ENCODE results near the gene FAM20A. TPM values are rescaled to one million over a fixed set of nuclear protein-coding genes. Genes with fewer than 3 reads are reported as not detected.

The FAM20A gene
- total RNA-seq, 2 donors from 2014 or later, result not detected

DNA sequence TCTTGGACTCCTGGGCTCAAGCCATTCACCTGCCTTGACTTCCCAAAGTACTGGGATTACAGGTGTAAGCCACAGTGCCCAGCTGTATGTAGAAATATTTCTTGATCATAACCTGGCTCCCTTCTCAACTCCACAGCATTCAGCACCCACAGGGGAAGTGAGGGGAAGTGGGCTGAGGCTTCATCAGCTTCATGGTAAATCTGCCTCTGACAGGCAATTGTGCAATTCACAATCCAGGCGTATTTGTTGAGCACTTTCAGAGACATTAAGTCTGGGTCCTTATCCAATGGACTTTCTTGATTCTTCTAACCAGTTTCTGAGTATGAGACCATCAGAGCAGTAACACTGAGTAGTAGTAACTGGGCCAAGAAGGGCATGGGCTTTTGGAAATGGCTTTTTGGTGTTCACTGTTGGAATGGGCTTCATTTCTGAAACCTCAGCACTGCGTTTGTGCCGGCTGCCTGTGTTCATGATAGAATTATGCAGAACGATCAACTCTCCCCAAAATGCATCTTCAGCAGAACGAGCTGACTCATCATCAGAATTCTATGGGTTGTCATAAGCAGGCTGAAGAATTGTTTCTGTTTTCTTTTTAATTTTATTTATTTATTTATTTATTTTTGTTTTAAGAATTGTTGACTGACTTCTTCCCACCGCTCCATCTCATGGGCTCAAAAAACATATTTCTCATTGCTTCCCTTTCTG is 28.9 kb downstream of the FAM20A start:
- ATAC-seq (replicated peaks), result no peak
- no peaks in the 10 kb centered on the region for H3K4me1 Mint-ChIP-seq
- H3K36me3 Mint-ChIP-seq (ENCODE audit: low read depth), result no peaks in the 10 kb centered on the region
- H3K27ac Mint-ChIP-seq, result no peak overlapping the region
- H3K27me3 Mint-ChIP-seq, result no peaks in the 10 kb centered on the region
- no peak overlapping the region for H3K4me3 Mint-ChIP-seq
- no peaks in the 10 kb centered on the region for H3K9me3 Mint-ChIP-seq

DNA sequence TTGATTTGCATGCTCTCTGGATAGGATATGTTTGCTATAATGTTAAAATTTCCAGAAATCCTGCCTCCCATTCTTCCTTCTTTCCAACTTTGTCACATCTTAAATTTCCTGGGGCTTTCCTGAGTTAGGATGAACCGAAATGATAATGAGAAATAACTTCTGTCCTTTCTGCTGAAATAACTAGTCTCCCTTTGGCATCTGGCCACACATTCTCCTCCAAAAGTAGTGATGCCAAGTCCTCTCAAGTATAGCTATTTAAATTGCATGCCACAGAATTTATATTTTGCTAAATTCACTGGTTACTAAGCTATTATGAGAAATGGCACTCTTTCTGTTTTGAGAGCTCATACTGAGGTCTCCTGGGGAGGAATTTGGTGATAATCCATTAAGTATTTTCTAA is 30.6 kb downstream of the FAM20A start:
- Mint-ChIP-seq H3K27ac (no peak overlapping the region), H3K27me3 (peaks cover 7% of the 10 kb centered on the region), H3K4me1 (peaks cover 4% of the 10 kb centered on the region), H3K36me3 (ENCODE audit: low read depth) (no peaks in the 10 kb centered on the region), H3K4me3 (no peak overlapping the region), H3K9me3 (no peaks in the 10 kb centered on the region)
- ATAC-seq (replicated peaks), result no peak

DNA sequence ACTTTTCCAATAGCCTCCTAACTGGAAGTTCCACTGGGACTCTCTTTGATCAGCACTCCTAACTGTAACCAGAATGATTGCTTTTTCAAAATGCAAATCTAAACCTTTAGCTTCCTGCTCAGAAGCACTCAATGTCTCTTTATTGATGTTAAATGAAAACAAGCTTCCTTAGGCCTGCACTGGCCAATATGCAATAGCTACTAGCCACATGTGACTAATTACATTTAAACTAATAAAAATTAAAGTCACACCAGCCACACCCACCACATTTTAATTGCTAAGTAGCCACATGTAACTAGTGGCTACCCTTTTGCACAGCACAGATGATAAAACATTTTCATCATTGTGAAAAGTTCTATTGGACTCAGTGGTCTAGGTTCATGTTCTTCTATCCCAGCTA is 31.8 kb downstream of the FAM20A start:
- no peaks in the 10 kb centered on the region for H3K9me3 Mint-ChIP-seq
- H3K36me3 Mint-ChIP-seq (ENCODE audit: low read depth), result no peaks in the 10 kb centered on the region
- no peak overlapping the region for H3K4me3 Mint-ChIP-seq
- no peak for ATAC-seq (replicated peaks)
- peaks cover 5% of the 10 kb centered on the region for H3K4me1 Mint-ChIP-seq
- H3K27me3 Mint-ChIP-seq, result peaks cover 8% of the 10 kb centered on the region
- H3K27ac Mint-ChIP-seq, result no peak overlapping the region

DNA sequence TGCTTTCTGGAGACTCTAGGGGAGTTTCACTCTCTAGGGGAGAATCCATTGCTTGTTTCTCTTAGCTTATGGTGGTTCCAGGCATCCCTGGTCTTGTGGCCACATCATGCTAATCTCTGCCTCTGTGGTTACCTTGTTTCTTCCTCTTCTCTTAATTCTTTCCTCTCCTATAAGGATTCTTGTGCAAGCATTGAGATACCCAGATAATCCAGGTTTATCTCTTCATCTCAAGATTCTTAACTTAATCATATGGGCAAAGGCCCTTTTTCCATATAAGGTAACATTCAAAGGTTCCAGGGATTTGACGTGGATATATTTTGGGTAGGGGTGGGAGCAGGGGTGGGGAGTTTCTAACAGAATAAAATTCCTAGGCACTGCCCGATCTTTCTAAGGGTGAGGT is 32.6 kb downstream of the FAM20A start:
- no peak for ATAC-seq (replicated peaks)
- Mint-ChIP-seq H3K27me3 (peaks cover 8% of the 10 kb centered on the region), H3K9me3 (no peaks in the 10 kb centered on the region), H3K27ac (no peak overlapping the region), H3K4me3 (no peak overlapping the region), H3K4me1 (peaks cover 5% of the 10 kb centered on the region), H3K36me3 (ENCODE audit: low read depth) (no peaks in the 10 kb centered on the region)

DNA sequence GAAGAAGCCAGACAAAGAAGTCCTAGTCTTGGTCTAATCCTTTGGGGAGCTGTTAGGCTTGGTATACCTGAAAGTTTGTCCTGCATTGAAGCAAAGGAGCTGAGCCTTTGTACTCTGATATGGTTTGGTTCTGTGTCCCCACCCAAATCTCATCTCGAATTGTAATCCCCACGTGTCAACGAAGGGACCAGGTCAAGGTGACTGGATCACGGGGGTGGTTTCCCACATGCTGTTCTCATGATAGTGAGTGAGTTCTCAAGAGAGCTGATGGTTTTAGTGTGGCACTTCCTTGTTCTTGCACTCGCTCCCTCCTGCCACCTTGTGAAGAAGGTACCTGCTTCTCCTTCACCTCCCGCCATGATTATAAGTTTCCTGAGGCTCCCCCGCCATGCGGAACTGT is 33.6 kb downstream of the FAM20A start:
- Mint-ChIP-seq H3K4me3 (no peak overlapping the region), H3K9me3 (no peaks in the 10 kb centered on the region), H3K36me3 (ENCODE audit: low read depth) (no peaks in the 10 kb centered on the region), H3K27me3 (peaks cover 8% of the 10 kb centered on the region), H3K27ac (no peak overlapping the region), H3K4me1 (peaks cover 5% of the 10 kb centered on the region)
- no peak for ATAC-seq (replicated peaks)

DNA sequence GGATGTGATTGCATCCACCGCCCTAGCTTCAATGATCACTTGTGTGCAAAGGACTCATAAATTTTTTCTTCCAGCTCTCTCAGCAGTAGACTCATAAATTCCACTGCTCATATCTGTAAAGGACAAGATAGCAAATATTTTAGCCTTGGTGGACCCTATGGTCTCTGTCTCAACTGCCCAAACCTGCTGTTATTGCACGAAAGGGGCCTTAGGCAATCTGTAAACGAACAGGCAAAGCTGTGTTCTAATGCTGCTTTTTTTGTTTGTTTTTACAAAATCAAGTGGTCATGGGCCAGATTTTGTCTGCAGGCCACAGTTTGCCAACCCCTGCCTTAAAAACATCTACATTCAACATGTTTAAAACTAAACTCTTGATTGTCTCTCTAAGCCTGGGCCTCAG is 34.1 kb downstream of the FAM20A start:
- Mint-ChIP-seq H3K9me3 (no peaks in the 10 kb centered on the region), H3K36me3 (ENCODE audit: low read depth) (no peaks in the 10 kb centered on the region), H3K27ac (no peak overlapping the region), H3K4me1 (peaks cover 5% of the 10 kb centered on the region), H3K4me3 (no peak overlapping the region), H3K27me3 (peaks cover 8% of the 10 kb centered on the region)
- no peak for ATAC-seq (replicated peaks)

DNA sequence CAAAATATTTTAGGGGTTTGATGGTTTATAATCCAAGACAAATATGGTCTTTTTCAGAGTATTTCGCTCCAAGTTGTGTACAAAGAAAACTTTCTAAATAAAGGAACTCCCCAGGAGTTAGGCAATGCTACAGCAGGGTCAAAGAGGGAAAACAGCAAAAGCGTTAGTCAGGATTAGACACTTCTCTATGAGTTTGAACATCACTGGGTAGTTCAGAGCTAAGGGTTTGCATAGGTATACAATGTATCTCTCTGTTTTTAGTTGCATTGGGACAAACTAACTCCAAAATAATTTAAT is 34.8 kb downstream of the FAM20A start:
- Mint-ChIP-seq H3K9me3 (no peaks in the 10 kb centered on the region), H3K4me1 (peaks cover 5% of the 10 kb centered on the region), H3K27me3 (peaks cover 8% of the 10 kb centered on the region), H3K27ac (no peak overlapping the region), H3K36me3 (ENCODE audit: low read depth) (no peaks in the 10 kb centered on the region), H3K4me3 (no peak overlapping the region)
- ATAC-seq (replicated peaks), result no peak

DNA sequence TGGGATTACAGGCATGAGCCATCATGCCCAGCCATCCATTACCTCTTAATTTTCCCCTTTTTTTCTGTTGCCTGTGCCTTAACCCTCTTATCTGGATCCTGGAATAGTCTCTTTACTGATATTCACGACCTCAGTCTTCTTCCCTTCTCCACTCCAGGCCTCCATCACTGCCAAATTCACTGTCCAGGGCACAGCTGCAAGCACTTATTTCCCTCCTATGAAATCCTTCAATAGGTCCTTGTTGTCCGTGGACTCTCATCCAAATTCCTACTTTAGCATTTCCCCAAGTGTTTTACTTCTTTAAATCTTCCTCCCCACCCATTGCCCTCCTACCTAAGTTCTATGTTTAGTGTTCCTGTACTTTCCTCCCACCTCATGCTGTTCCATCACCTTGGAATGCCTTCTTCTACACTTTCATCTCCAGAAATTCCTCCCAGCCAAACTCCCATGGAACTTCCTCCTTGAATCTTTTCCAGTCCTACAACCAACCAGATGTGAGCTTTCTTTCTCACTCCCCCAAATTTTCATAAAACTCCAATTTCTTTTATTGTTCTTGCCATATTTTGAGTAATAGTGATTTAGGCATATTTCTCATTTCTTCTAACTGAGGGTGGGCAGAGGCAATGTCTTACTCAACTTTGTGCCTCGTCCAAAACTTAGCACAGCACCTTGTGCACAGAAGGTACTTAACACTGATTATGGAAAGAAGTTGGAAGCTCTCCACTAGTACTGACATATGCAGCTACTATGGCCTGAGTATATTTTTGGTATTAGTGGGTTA is 35.3 kb downstream of the FAM20A start:
- no peak overlapping the region for H3K27ac Mint-ChIP-seq
- no peak overlapping the region for H3K4me3 Mint-ChIP-seq
- no peaks in the 10 kb centered on the region for H3K9me3 Mint-ChIP-seq
- ATAC-seq (replicated peaks), result no peak
- H3K36me3 Mint-ChIP-seq (ENCODE audit: low read depth), result no peaks in the 10 kb centered on the region
- peaks cover 8% of the 10 kb centered on the region for H3K27me3 Mint-ChIP-seq
- peaks cover 5% of the 10 kb centered on the region for H3K4me1 Mint-ChIP-seq

DNA sequence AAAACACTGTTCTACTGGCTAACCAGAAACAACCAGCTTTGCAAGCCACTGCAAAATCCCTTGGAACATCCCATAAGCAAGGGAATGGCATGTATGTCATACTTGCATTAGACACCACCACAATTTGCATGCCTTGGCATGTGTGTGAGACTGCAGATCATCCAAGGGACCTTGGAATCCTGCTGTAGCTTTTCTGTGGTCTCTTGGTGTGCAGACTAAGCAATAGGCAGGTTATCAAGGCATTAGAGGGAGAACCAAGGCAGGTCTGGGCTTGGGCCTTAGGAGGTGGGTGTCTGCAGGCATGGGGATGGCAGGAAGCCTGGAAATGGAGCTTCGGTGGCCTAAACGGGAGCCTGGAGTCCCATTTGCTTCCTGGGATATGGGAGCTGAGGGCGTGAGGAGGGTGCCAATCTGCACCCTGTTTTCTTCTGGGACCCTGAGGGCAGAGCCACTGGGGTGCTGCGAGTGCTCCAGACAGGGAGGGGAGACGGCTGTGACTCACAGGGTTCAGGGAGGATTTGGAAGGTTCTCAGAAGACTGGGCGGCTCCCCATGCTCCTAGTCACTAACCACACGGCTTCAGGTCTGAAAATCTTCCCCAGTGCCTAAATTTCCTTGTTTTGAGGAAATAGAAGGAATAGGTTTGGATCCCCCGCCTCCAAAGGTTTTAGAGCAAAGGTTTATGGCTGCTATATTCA is 36.6 kb downstream of the FAM20A start:
- Mint-ChIP-seq H3K4me1 (peaks cover 5% of the 10 kb centered on the region), H3K36me3 (ENCODE audit: low read depth) (no peaks in the 10 kb centered on the region), H3K27me3 (peaks cover 8% of the 10 kb centered on the region), H3K9me3 (no peaks in the 10 kb centered on the region), H3K4me3 (no peak overlapping the region), H3K27ac (no peak overlapping the region)
- ATAC-seq (replicated peaks), result no peak

DNA sequence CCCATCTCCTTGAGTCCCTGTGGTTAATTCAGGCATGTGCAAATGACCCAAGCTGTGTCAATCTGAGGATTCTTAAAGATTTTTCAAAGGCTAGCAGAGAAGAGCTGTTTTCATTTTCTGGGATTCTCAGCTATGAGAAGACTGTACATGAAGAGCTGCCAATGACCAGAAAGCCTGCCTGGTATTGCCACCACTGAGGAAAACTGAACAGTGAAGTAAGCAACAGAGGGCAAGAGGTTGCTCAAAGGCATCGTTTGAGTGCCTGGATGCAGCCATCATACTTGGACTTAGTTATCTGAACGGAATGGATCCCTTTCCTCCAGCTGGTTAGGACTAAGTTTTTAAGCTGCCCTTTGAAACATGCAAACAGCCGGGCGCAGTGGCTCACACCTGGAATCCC is 38.4 kb downstream of the FAM20A start:
- no peak for ATAC-seq (replicated peaks)
- no peak overlapping the region for H3K4me3 Mint-ChIP-seq
- no peak overlapping the region for H3K27ac Mint-ChIP-seq
- H3K36me3 Mint-ChIP-seq (ENCODE audit: low read depth), result no peaks in the 10 kb centered on the region
- H3K9me3 Mint-ChIP-seq, result no peaks in the 10 kb centered on the region
- H3K27me3 Mint-ChIP-seq, result peaks cover 8% of the 10 kb centered on the region
- peaks cover 5% of the 10 kb centered on the region for H3K4me1 Mint-ChIP-seq

DNA sequence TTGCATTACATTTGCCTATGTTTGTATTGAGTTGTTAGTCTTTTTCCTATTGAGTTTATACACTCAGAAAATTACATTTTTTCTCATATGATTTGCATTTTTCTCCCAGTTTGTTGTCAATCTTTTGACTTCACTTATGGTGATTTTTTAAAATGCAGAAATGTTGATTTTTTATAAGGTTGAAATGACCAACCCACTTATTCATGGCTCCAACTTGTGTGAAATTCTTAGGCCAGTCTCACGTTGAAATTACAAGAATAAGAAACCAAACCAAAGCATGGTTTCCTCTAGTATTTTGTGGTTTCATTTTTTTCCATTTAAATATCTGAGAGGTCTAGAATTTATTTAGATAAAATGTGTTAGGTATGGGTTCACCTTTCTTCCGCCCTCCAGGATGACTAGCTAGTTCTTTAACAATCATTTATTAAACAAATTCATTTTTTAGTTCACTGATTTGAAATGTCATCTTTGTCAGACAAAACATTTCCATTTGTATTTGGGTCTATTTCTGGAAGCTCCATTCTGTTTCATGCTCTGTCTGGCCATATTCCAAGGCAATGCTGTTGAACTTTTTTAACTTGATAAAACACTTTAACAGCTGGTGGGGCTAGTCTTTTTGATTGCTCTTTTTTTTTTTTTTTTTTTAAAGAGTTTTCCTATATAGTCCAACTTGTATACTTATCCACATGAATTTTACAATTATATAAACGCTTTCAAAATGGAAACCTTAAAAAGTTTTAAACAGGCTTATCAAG is 40.0 kb downstream of the FAM20A start:
- no peak overlapping the region for H3K27ac Mint-ChIP-seq
- H3K4me3 Mint-ChIP-seq, result no peak overlapping the region
- H3K9me3 Mint-ChIP-seq, result no peaks in the 10 kb centered on the region
- no peaks in the 10 kb centered on the region for H3K36me3 Mint-ChIP-seq (ENCODE audit: low read depth)
- peaks cover 5% of the 10 kb centered on the region for H3K4me1 Mint-ChIP-seq
- ATAC-seq (replicated peaks), result no peak
- peaks cover 7% of the 10 kb centered on the region for H3K27me3 Mint-ChIP-seq

DNA sequence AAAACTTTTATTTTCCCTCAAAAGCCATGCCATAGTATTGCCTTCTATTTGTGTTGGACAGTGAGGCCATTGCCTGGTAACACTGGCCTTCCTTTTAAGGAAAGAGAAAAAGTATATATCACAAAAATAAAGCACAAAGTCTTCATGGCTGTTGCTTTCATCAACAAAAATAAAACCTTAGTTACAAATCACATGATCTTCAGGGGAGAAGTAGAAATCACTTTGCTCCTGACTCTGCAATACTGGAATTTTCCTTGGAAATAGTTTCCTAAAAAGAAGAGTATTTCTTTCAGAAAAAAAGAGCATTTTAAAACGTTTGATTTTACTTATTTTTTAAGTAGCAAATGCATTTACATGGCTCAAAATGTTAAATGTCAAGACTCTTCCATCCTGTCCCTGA is 41.9 kb downstream of the FAM20A start:
- ATAC-seq (replicated peaks), result no peak
- H3K4me3 Mint-ChIP-seq, result no peak overlapping the region
- no peaks in the 10 kb centered on the region for H3K9me3 Mint-ChIP-seq

DNA sequence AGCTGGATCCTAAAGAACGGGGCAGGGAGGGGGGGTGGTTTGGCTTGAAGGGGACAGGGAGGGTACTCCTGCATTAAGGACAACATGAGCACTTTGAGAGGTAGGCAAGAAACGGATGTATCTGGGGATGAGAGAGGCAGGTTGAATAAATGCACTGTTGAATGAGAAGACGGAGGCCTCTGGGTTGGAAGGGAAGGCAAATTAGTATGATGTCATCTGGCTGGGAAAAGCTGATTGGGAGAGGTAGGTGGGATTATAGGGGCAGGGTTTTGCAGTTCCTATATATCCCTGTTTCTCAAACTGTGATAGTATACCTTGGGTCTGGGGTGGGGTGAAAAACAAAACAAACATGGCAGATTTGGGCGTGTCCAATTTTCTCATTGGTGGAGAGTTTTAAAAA is 44.6 kb downstream of the FAM20A start:
- no peak overlapping the region for H3K27ac Mint-ChIP-seq
- H3K4me3 Mint-ChIP-seq, result no peak overlapping the region
- no peaks in the 10 kb centered on the region for H3K36me3 Mint-ChIP-seq (ENCODE audit: low read depth)
- H3K9me3 Mint-ChIP-seq, result no peaks in the 10 kb centered on the region
- no peak for ATAC-seq (replicated peaks)
- no peaks in the 10 kb centered on the region for H3K27me3 Mint-ChIP-seq
- no peaks in the 10 kb centered on the region for H3K4me1 Mint-ChIP-seq

More for the DNA sequence above, 41.9 kb downstream of the FAM20A start:
- Mint-ChIP-seq H3K4me1 (no peaks in the 10 kb centered on the region), H3K27ac (no peak overlapping the region), H3K27me3 (no peaks in the 10 kb centered on the region), H3K36me3 (ENCODE audit: low read depth) (no peaks in the 10 kb centered on the region)

DNA sequence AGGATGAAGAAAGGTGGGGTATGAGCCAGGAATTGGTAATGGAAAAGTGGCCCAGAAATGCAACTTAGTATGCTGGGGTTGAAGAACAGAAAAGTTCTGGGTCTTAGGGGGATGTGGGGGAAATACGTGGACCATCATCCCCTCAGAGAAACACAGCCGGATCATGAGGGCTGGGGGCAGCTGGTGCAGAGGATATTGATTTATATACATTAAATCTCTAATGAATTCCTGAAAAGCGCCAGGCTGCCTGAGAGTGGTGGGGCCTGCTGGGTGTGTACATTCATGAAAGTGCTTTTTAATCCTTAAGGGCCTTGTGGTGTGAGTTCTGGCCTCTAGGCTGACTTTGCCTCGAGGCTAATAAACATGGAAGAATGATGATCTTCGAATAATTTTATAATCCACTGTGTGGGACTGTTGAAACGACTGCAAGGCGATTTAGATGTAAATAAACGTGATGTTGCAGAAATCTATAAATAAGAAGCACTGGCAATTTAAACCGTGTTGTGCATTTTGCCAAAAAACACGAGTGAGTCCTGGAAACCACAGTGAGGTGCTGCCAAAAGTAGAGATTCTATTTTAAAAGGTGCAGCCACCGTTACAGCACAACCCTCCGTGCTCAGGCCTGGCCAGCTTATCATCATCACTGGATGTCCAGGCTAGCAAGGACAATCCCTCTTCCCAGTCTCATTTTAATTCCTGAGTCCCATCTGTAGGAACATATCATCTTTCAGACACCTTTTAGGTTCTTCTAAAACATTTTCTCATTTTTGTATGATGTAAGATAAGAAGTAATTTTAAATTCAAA is 56.9 kb downstream of the FAM20A start:
- Mint-ChIP-seq H3K36me3 (ENCODE audit: low read depth) (no peaks in the 10 kb centered on the region), H3K4me3 (no peak overlapping the region), H3K27ac (no peak overlapping the region), H3K4me1 (no peaks in the 10 kb centered on the region), H3K27me3 (no peaks in the 10 kb centered on the region), H3K9me3 (no peaks in the 10 kb centered on the region)
- ATAC-seq (replicated peaks), result no peak

Data from activated T-helper 17 cell treated with anti-CD3 and anti-CD28 coated beads, Interleukin-2, amount 50 U/mL, for 72 hours (primary cell).